Colonic mucosa (tissue), 4 donors: ENCODE results near the gene MBD6. TPM values are rescaled to one million over a fixed set of nuclear protein-coding genes. Genes with fewer than 3 reads are reported as not detected.
A peak's percentile ranks its signal among the peaks of the same experiment; 100 is the strongest.

Experiments used
- DNase-seq: peaks from one replicate; pipeline ENCODE4 v3.0.0-alpha.2; 2020
- H3K27ac ChIP-seq: fragments of 200-600 bp; one replicate; pipeline ENCODE4 v1.8.0; 2021
- H3K27me3 ChIP-seq: fragments of 200-600 bp; one replicate; pipeline ENCODE4 v1.8.0; 2021
- H3K36me3 ChIP-seq: fragments of 200-600 bp; one replicate; pipeline ENCODE4 v1.8.0; 2021
- H3K4me1 ChIP-seq: fragments of 200-600 bp; one replicate; pipeline ENCODE4 v1.8.0; 2021; ENCODE audit warnings: mild to moderate bottlenecking
- H3K4me3 ChIP-seq: fragments of 200-600 bp; one replicate; pipeline ENCODE4 v1.8.0; 2021
- H3K9ac ChIP-seq, 2 donors: one replicate each; pipeline ENCODE4 v1.7.0; 2013; ENCODE audit warnings: control low read depth in 2 of 2, low read depth in 2 of 2, low read length in 2 of 2
- H3K9me3 ChIP-seq: fragments of 200-600 bp; one replicate; pipeline ENCODE4 v1.8.0; 2021
- CTCF ChIP-seq: fragments of 200-600 bp; IDR thresholded peaks from one replicate; pipeline ENCODE4 v1.8.0; 2022; ENCODE audit warnings: antibody characterized with exemption, mild to moderate bottlenecking
- intact Hi-C: fragments of 100-400 bp; cut with DNase I; formaldehyde crosslinking; loops from one replicate; pipeline ENCODE4 v1.14.1; 2022
- total RNA-seq, 2 donors: library from RNA; stranded (reverse); fragmentation: NEBNext Ultra II Directional in 1 of 2; extraction: Animal tissue kit (Norgen Biotek cat#: 25700) in 1 of 2; gene quantifications; one replicate each; pipeline ENCODE4 v1.2.1, GENCODE V29; 2021
- donor health status: healthy.
- donor health status: DM: no; HTN: no; CAD: no.
- donor health status: DM: no; HTN: no; CAD: no.

MBD6 gene
- total RNA-seq, 2 donors from 2014 or later: 95.4 to 133 TPM

DNA sequence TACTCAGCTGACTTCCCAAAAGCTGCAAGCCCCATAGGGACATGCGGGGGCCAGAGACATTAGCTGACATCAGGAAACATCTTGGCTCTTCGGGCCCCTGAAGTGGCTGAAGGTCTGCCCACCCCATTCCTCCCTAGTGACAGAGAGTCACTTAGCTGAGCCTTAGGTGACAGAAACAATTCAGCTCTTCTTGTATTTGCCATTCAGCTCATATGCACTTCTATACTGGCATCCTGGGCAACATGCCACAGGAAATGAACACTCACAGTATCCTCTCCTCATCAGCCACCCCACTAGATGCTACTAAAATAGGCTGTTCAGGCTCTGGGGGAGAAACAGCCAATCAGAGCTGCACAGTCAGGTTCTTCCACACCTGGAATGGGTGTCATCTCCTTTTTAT lies 21.0 kb downstream of the MBD6 start:
- Histone ChIP-seq H3K9me3 (no peaks in the 10 kb centered on the region), H3K4me3 (no peak overlapping the region), H3K4me1 (peaks cover 8% of the 10 kb centered on the region), H3K36me3 (no peaks in the 10 kb centered on the region), H3K27me3 (no peaks in the 10 kb centered on the region), H3K27ac (no peak overlapping the region), H3K9ac (no peak overlapping the region)
- no peak for TF ChIP-seq CTCF
- DNase-seq: no peak
- intact Hi-C loops: no loop called here

DNA sequence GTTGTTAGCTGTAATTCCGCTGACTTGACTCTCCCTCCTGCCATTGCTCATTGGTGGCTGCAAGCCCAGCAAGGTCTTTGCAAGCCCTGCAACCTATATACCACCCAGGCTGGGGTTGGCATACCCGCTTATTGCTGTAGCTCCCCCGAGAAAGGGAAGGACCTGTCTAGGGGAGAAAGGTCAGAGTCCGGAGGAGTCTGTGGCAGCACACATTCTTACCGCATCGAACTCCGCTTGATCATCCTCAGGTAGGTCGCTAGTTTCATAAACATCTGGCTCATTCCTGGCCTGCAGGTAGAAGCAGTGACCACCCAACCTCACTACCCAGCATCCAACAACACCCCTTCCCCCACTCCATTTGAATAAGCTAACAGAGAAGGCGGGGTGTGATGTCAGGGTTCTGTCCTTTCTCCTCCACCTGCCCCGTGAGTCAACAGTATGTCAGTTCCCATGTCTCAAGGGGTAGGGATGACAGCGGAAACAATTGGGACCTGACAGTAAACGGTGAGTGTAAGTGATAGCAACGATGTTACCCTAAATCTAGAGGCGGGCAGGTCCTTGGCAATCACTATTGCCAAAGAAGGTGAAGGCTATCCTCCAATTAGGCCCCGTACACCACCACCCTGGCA lies 23.3 kb downstream of the MBD6 start:
- H3K27ac ChIP-seq: peak overlapping the region; percentile 71
- peak overlapping the region; percentile 92 to 94 for H3K9ac ChIP-seq
- peak; percentile 51 for DNase-seq
- TF ChIP-seq CTCF: no peak
- no peaks in the 10 kb centered on the region for H3K36me3 ChIP-seq
- H3K4me3 ChIP-seq: peak overlapping the region; percentile 79
- peaks cover 5% of the 10 kb centered on the region for H3K27me3 ChIP-seq
- intact Hi-C loops: no loop called here
- peaks cover 8% of the 10 kb centered on the region for H3K4me1 ChIP-seq
- no peaks in the 10 kb centered on the region for H3K9me3 ChIP-seq

DNA sequence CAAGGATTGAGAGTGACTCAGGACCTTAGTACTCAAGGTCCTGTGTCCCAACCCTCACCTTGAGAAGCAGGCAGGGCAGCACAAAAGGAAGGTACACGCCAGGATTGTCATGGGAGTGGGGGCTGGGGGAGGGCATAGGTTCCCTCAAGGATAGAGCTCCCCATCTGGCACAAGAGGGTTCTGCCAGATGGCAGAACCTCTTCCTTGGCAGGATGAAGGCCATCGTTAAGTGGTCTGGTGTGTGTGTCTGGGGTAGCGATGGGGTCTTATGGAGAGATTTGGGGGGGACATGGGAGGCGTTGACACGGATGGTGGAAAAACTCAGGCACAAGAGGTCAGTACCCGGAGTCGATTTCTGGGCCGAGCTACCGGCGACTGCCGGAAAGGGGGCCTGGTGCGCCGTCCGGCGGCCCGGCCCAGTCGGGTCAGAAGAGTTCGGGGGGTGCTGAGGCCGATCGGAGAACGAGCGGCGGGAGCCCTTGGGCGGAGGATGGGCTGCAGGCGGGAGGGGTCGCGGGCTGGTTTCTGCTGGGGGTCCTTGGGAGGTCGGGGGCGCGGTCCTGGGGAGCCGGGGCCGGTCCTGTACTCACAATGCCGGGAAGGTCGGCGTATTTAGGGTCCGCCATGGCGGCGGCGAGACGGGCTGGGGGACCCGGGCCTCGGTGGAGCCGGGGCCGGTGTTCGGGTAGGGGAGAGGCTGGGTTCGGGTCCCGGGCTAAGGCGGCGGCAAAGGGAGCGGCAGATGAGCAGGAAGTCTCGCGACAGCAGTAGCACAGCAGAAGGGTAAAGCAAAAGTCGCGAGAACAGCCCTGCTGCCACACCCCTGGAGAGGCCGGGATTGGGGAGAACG lies 24.0 kb downstream of the MBD6 start, which contains the start of gene DCTN2:
Gene DCTN2, minus strand, starts transcription at position 755 of the 850 bp plus-strand sequence. Its CDS starts 129 bp downstream, at position 626.
- no peaks in the 10 kb centered on the region for H3K36me3 ChIP-seq
- H3K27me3 ChIP-seq: peaks cover 5% of the 10 kb centered on the region
- no peak for TF ChIP-seq CTCF
- H3K4me3 ChIP-seq: peak within 1 kb of the TSS; percentile 79
- peak; percentile 98 for DNase-seq
- no peaks in the 10 kb centered on the region for H3K9me3 ChIP-seq
- H3K9ac ChIP-seq: peak within 1 kb of the TSS; percentile 92 to 94
- H3K4me1 ChIP-seq: peaks cover 8% of the 10 kb centered on the region
- peak within 1 kb of the TSS; percentile 71 for H3K27ac ChIP-seq
- intact Hi-C loops: no loop called here

- TF ChIP-seq CTCF: no peak
- intact Hi-C loops: no loop called here
- peak overlapping the region in 1 of 2 donors; percentile 92 for H3K9ac ChIP-seq
- no peak for DNase-seq
- H3K4me1 ChIP-seq: peaks cover 8% of the 10 kb centered on the region
- no peaks in the 10 kb centered on the region for H3K9me3 ChIP-seq
- H3K27ac ChIP-seq: no peak overlapping the region
- peaks cover 5% of the 10 kb centered on the region for H3K27me3 ChIP-seq
- H3K4me3 ChIP-seq: peak overlapping the region; percentile 79
- no peaks in the 10 kb centered on the region for H3K36me3 ChIP-seq
Observed at GRCh38 chr12:57547288-57548012, 24.8 kb downstream of the MBD6 start.

GRCh38 chr12:57548013-57548315 lies 25.3 kb downstream of the MBD6 start:
- no peaks in the 10 kb centered on the region for H3K9me3 ChIP-seq
- no peak for DNase-seq
- H3K4me1 ChIP-seq: peaks cover 8% of the 10 kb centered on the region
- no peak overlapping the region for H3K4me3 ChIP-seq
- peaks cover 5% of the 10 kb centered on the region for H3K27me3 ChIP-seq
- intact Hi-C loops: no loop called here
- H3K9ac ChIP-seq: no peak overlapping the region
- no peaks in the 10 kb centered on the region for H3K36me3 ChIP-seq
- no peak for TF ChIP-seq CTCF
- no peak overlapping the region for H3K27ac ChIP-seq
